SW480 (cell line): Measurements from ENCODE around the gene C2orf42.
A peak's percentile ranks its signal among the peaks of the same experiment; 100 is the strongest.
"Not testable (repeated sequence)": the region's sequence is repeated elsewhere in the genome, so short reads cannot be mapped to it uniquely, and the experiment has no call there.

Source experiments
- DNase-seq: peaks from one replicate; pipeline ENCODE4 v3.0.0-alpha.2; 2016; ENCODE audit warnings: low spot score

C2orf42 gene

DNA sequence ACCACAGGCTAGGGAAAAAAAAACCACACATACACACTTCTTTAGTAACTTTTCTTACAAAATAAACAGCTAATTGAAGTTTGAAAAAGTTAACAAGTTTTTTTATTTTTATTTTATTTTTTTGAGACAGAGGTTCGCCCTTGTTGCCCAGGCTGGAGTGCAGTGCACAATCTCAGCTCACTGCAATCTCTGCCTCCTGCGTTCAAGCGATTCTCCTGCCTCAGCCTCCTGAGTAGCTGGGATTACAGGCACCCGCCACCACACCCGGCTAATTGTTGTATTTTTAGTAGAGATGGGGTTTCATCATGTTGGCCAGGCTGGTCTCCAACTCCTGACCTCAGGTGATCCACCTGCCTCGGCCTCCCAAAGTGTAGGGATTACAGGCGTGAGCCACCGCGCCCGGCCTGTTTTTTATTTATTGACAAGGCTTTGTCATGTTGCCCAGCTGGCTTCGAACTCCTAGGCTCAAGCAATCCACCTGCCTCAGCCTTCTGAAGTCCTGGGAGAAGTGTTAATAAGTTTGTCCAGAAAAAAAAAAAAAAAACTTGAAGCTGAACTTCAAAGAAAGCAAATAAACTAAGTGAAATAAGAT is 21.1 kb downstream of the C2orf42 start:
- not testable (repeated sequence) for DNase-seq

DNA sequence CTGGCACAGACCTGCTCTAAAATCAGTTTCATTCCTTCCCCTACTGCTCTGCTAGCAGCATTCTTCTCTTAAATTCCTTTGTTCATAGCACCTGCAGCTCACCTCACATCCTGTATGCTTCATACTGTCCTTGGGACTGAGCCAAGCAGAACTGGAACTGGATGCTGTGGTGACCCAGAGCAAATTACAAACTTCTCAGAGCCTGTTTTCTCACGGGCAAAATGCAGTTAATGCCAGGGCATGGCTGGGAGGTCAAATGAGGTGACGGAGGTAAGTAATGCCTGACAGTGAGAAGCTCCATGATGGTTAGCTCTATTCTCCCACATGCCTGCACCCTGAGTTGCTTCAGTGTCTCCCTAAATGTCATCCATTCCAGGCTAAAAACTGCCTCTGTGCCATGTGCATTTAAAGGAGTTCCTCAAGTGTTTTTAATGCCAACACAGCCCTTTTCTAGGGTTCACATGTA is 29.7 kb downstream of the C2orf42 start:
- peak; percentile 61 for DNase-seq

DNA sequence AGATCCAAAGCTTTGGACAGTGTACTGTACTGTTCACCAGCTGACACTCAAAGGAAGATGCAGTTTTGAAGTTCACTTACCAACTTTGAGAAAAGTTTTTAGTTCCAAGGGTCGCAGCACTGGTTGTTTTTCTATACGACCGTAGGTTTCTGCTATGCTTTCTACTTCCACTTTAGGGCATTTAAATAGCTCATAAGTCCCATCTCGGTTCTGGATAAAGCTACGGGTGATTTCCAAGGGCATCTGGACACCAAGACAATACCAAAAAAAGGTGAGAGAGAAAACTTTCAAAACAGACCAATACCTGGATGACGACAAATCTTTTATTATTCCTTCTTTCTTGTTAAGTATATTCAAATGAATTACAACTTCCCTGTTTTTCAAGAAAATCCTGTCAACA is 30.3 kb downstream of the C2orf42 start:
- no peak for DNase-seq

DNA sequence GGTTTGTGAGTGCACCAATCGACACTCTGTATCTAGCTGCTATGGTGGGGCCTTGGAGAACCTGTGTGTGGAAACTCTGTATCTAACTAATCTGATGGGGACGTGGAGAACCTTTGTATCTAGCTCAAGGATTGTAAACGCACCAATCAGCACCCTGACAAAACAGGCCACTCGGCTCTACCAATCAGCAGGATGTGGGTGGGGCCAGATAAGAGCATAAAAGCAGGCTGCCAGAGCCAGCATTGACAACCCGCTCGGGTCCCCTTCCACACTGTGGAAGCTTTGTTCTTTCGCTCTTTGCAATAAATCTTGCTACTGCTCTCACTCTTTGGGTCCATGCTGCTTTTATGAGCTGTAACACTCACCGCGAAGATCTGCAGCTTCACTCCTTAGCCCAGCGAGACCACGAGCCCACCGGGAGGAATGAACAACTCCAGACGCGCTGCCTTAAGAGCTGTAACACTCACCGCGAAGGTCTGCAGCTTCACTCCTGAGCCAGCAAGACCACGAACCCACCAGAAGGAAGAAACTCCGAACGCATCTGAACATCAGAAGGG is 41.6 kb downstream of the C2orf42 start:
- DNase-seq, result not testable (repeated sequence)

DNA sequence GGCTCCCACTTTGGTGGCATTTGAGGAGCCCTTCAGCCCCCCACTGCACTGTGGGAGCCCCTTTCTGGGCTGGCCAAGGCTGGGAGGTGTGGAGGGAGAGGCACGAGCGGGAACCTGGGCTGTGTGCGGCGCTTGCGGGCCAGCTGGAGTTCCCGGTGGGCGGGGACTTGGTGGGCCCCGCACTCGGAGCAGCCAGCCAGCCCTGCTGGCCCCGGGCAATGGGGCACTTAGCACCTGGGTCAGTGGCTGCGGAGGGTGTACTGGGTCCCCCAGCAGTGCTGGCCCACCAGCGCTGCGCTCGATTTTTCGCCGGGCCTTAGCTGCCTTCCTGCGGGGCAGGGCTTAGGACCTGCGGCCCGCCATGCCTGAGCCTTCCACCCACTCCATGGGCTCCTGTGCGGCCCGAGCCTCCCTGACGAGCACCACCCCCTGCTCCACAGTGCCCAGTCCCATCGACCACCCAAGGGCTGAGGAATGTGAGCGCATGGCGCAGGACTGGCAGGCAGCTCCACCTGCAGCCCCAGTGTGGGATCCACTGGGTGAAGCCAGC is 42.5 kb downstream of the C2orf42 start:
- not testable (repeated sequence) for DNase-seq

DNA sequence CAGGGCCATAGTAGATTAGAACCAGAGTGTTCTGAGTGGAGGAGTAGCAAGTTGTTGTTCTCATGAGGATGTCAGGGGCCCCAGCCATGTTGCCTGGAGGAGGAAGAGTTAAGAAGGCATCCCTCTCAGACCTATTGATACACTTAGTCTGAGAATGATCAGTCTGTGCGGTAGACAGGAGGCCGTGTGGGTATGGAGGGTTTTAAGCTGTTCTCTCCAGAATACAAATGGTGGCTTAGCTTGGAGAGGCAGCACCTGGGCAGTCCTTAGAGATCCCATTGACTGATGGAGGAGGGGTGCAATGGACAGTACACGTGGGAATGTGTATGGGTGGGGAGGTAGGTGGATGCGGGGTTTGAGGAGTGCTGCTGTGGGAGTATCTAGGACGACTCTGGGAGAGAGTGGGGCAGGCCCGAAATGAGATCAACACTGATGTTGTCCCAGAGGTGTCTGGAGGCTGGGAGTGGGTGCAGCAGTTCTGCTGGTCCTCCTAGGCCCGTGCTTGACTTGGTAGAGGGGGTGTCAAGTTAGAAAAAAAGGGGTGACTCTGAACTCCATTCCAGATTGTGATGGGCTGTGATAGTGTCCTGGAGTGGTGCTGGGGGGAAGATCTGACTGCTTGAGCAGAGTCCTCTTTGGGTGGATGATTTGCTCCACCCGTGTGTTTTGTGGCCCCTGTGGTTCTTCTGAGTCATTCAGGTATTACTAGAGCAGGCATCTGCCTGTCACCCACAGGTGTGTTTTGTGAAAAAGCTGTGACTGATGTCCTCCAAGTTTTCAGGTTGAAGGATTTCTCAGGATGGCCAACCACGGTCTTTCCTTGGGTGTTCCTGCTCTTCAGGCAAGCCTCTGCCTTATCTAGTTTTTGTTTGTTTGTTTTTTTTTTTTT is 44.7 kb downstream of the C2orf42 start:
- DNase-seq, result no peak

DNA sequence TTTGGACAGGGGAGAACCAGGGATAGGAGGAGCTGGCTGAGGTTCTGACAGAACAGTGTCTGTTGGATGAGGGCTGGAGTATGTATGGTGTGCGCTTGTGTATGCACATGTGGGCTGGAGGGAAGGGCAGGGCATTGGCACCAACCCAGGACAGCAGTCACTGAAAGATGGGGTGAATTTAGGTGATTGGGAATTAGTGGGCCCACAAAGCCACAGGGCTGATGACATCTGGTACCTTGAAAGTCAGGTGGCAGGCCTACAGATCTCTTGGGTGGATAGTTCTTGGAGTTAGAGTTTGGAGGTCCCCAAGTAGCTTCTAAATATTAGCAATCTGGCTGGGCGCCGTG is 45.7 kb downstream of the C2orf42 start:
- DNase-seq, result no peak

DNA sequence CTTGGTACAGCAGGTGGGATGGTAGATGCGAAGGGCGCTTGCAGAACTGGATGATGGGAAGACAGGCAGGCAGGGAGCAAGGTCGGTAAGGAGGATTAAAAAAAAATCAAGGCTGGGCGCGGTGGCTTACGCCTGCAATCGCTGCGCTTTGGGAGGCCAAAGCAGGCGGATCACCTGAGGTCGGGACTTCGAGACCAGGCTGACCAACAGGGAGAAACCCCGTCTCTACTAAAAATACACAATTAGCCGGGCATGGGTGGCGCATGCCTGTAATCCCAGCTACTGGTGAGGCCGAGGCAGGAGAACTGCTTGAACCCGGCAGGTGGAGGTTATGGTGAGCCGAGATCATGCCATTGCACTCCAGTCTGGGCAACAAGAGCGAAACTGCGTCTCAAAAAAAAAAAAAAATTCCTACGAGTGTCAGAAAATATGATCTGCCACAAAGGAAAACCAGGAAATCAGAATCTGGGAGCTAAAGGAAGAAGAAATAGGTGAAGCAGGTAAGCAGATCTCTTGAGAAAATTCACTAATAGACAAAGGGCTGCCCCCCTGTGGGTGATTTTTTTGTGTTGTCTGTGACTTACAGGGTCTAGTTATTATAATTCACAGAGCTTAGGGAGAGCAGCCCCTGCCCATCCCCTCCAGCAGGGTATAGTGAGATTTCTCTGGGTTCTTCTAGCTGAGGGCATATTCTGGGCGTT is 46.2 kb downstream of the C2orf42 start:
- no peak for DNase-seq

DNA sequence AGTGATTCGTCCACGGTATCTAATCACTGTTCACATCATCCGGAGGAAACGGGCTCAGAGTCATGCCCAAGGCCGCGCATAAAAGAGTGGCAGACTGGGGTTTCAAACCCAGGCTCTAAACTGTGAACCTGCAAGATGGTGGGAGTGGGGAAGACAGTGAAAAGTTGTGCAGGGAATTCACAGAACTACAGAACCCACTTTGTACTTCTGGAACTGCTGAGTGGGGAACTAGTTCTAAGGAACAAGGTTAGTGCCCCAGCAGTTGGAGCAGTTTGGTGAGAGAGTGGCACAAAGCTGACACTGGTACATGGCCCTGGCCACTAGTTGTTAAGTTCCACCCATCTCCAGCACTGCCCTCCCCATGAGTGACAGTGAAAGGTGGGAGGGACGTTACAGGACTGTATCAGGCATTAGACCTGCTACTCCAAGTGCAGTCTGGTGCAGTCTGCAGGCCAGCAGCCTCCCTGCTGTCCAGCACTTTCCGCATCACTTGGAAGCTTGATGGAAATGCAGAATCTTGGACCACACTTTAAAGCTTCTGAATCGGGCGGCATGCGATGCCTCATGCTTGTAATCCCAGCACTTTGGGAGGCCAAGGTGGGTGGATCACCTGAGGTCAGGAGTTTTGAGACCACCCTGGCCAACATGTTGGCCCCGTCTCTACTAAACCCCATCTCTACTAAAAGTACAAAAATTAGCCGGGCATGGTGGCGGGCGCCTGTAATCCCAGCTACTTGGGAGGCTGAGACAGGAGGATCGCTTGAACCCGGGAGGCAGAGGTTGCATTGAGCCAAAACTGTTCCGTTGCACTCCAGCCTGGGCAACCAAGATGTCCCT is 47.3 kb downstream of the C2orf42 start:
- DNase-seq, result peak; percentile 83

DNA sequence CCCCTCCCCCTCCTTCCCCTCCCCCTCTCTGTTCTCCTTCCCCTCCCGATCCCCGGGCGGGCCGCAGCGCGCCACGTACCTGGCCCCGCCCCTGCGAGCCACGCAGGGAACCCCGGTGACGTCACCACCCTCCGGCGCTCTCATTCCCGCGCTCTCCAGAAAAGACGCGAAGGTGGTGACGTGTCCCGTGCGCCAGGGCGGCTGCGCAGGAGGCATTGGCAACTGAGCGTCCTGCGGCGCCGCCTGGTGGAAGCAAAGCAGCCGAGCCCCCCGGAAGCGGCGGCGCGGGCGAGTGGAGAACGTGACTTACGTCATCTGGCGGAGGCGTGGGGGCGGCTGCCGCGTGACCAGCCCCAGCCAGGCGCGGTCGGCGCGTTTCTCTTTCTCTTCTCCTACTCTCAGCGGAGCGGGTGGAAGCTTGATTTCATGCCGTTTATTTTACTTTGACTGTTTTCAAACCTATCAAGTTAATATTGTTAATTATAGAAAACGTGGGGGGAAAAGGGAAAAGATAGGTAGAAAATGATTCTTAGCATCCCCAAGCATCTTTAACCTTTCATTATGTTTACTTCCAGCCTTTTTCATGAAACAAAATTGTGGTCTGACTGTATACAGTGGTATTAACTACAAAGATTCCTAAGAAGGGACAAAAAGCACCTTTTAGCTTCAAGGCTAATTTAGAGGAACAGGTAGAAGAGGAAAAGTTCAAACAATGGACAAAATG is 48.1 kb downstream of the C2orf42 start:
- DNase-seq, result peak; percentile 99

DNA sequence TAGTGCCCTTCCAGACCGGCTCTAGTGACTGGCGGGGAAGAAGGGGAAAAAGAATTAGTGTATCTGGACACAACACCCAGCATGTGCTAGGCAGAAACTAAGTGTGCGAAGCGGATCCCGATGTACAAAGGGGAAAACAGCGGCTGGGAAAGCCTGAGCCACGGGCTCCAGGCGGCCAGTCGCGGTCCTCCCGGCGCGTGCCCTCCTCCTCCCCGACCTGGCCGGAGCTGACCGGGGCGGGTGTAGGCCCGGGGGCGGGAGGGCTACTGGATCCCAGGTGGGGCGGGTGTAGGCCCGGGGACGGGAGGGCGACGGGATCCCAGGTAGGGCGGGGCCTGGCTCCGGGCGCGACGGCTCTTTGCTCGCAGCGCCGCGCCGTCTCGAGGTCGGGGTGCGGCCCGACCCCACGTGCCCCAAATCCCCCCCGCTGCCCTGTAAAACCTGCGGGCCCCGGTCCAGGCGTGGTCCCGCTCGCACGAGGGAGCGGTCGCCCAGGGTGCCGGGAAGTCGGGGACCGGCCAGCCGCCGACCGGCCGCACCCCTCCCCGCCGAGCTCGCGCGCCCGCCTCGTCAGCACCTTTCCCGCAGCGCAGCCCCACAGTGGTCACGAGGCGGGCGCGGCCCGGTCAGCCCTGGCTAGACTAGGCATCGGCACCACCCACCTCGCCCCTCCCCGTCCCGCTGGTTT is 48.8 kb downstream of the C2orf42 start:
- DNase-seq, result no peak

DNA sequence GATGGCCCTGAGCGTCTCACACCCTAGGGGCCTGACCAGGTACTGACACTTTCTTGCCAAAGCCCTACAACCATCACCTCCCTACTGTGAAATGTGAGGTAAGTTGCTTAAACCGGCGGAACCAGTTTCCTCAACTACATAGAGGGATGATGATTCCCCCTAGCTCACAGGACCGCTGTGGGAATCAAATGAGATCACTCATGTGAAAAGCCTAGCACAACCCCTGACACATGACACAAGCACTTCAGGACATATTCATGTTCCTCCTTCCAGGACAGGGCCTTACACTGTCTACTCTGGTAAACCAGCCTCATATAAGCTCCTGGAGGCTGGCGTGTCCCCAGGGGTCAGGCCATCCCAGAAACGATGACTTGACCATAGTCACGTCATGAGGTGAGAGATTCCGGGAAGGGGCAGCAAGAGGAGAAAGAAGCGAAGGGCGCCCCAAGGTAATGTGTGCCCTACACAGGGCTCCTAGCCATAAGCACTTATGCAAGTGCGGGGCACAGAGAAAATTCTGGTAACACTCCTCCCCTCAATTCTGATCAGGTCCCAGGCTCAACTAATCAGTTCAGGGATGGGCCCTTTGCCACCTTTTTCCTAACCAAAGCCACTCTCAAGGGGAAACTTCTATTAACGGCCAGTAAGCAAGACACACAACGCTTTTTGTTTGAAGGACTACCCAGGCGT is 49.5 kb downstream of the C2orf42 start:
- DNase-seq, result peak; percentile 60

DNA sequence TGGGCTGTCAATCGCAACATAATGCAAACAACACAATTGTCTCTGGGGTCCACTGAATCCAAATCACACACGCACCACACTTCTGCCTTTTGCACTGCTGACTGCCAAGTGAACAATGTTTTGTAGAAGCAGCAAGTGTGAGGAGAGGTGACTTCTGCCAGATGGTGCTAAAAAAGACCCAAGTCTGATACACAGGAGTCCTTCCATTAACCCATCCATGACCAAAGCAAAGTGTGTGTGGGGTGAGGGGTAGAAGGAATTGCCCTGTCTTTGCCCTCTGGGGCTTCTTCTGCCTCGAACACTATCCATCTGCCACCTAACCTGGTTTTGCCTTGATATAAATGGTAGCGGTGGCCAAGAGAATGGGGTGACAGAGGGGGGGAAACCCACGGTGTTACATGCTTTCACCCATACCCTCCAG is 50.0 kb downstream of the C2orf42 start:
- DNase-seq, result no peak

DNA sequence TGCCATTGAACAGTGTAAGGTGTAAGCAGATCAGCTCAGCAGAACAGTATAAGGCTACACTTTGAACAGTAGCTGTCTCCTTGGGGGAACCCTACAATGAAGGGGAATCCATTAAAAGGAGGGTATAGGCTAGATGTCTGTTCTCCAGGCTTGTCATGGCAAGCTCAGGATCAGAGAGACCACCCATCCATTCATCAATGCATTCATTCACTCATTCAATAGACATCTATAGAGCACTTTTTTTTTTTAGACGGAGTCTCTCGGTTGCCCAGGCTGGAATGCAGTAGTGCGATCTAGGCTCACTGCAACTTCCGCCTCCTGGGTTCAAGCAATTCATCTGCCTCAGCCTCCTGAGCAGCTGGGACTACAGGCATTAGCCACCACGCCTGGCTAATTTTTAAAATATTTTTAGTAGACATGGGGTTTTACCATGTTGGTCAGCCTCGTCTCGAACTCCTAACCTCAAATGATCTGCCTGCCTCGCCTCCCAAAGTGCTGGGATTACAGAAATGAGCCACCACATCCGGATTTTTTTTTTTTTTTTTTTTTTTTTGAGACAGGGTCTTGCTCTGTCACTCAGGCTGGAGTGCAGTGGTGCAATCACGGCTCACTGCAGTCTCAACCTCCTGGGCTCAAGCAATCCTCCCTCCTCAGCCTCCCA is 56.4 kb downstream of the C2orf42 start:
- not testable (repeated sequence) for DNase-seq

DNA sequence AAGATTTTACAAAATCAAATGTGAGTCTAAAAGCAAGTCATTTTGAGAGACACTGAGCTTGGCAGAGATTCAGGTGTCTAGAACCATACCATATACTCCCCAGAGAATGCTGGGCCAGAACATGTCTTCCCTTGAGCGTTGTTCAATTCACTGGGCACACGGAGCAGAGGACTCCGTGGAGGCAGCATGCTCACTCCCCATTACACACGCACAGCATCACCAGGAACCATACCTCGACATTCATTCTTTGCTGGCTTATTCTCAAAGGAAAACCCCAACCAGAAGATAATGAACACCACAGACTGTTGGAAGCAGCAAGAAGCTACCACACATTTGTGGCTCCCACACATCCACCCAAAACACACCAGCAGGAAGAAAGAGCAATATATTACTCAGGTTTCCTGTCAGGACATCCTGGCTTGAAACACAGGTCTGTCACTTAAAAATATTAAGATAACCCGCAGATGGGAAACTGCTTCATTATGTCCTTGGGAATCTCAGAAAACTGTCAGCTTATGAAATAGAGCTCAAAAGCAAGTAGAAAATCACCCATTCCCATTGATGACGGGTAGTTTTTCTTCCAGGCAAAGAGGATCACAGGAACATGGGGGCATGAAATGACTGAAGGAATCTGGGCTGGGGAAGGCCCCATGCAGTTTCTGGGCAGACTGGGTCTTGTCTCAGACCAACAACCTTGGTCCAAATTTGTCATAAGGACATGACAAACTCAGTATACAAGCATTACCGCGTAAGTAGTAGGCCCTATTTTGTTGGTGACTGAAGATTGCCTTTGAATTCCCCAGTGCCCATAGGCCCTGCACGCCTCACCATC is 57.1 kb downstream of the C2orf42 start:
- no peak for DNase-seq

DNA sequence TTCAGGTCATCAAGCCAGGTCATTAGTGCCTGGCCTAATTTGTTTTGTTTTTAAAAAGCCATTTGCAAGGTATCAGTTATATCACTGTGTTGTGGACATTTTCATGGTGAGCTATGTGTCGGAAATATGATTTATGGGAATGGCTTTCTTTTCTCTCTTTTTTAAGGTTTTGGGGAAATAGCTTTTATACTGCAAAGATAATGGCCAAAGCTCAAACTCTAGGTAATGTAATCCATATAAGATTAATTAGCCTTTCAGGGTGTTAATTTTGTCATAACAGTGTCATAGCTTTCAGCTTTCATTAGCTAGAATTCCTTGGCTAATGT is 57.7 kb downstream of the C2orf42 start:
- DNase-seq, result no peak

DNA sequence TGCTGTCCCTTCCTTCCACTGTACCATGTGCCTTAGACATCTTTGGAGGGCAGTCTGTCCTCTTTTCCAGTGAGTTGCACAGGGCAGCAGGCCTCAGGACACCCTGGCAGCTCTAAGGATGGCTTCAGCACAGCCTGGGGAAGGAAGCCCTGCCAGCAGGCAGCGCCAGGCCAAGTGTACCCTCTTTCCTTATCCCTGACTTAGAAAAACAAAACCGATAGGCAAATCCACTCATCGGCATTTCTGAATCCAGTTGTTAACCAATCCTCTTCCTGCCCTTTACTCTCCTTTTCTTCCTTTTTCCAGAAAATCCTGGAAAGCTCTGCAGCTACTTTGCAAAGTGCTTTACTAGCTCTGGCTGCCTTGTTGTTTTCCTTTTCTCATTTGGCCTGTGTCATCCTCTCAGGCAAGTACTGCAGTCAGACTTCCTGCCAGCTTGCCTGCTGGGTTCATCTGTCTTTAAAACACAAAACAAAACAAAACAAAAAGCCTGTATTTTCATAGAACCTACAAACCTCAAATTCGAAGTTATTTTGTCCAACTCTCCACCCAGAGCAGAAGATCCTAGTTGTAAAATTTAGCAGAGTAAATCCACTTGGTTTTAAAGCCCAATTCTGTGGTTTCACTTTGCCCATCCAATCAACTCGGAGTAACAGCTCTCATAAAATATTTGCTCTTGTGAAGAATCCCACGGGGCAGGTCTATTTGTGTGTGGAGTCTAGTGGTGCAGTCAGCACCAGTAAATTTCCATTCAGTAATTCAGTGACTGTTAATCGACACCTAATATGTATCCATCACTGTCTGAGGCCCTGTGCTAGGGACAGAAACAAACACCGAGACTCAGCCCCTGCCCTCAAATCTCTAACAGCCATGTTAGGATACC is 58.3 kb downstream of the C2orf42 start:
- peak; percentile 84 for DNase-seq
